ENCODE data around the gene CBFB. TPM values are rescaled to one million over a fixed set of nuclear protein-coding genes. Genes with fewer than 3 reads are reported as not detected.

CBFB gene
- total RNA-seq, 1 donor from 2014 or later = 64.5 TPM

DNA sequence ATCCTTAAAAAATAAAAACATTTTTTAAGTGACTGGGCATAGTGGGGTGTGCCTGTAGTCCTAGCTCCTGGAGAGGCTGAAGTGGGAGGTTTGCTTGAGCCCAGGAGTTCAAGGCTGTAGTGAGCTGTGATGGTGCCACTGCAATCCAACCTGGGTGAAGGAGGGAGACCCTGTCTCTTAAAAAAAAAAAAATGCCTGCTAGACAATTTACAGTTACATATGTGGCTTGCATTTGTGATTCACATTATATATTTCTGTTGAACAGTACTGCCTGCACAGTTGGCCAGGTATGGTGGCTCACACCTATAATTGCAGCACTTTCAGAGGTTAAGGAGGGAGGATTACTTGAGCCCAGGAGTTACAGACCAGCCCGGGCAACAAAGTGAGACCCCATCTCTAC lies 23.4 kb downstream of the CBFB start:
- H3K4me3 ChIP-seq (ENCODE audit: low read depth, low read length) = no peak overlapping the region
- TF ChIP-seq, protein P1, sequence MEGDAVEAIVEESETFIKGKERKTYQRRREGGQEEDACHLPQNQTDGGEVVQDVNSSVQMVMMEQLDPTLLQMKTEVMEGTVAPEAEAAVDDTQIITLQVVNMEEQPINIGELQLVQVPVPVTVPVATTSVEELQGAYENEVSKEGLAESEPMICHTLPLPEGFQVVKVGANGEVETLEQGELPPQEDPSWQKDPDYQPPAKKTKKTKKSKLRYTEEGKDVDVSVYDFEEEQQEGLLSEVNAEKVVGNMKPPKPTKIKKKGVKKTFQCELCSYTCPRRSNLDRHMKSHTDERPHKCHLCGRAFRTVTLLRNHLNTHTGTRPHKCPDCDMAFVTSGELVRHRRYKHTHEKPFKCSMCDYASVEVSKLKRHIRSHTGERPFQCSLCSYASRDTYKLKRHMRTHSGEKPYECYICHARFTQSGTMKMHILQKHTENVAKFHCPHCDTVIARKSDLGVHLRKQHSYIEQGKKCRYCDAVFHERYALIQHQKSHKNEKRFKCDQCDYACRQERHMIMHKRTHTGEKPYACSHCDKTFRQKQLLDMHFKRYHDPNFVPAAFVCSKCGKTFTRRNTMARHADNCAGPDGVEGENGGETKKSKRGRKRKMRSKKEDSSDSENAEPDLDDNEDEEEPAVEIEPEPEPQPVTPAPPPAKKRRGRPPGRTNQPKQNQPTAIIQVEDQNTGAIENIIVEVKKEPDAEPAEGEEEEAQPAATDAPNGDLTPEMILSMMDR (IDR thresholded peaks at IDR 0.05; ENCODE audit: insufficient read depth, low read length, poor library complexity, severe bottlenecking) = no peak
- DNase-seq (ENCODE audit: low read depth) = no peak
- H3K27me3 ChIP-seq (ENCODE audit: control insufficient read depth, insufficient read depth, low read length) = no peaks in the 10 kb centered on the region
- H3K36me3 ChIP-seq (ENCODE audit: control insufficient read depth, insufficient read depth, low read length) = no peaks in the 10 kb centered on the region

DNA sequence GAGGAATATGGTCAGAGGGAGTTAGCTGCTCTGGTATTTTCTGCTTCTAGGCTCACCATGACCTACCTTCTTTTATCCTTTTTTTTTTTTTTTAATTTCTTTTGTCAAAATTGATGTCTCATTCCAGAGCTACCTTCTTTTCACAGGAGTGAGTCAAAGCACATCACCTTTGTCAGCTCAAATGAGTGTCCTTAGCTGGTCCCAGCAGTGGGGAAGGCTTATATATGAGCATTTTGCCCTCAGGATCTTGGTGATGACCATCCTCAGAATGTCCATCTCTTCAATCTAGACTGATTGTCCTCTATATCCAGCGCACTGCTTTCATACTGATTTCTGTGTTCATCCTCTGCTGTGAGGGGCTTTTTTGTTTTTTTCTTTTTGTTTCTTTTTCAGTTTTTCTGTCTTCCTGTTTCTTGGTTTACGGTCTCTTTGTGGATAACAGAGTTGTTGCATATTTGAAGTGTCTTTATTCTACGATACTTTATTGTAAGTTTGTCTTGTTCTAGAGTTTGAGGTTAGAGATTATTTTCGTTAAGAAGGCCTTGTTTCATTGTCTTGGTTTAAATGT lies 24.9 kb downstream of the CBFB start:
- TF ChIP-seq, protein P1 (IDR thresholded peaks at IDR 0.05; ENCODE audit: insufficient read depth, low read length, poor library complexity, severe bottlenecking) = no peak
- Histone ChIP-seq H3K4me3 (ENCODE audit: low read depth, low read length) (no peak overlapping the region), H3K36me3 (ENCODE audit: control insufficient read depth, insufficient read depth, low read length) (no peaks in the 10 kb centered on the region), H3K27me3 (ENCODE audit: control insufficient read depth, insufficient read depth, low read length) (no peaks in the 10 kb centered on the region)
- DNase-seq (ENCODE audit: low read depth) = no peak

DNA sequence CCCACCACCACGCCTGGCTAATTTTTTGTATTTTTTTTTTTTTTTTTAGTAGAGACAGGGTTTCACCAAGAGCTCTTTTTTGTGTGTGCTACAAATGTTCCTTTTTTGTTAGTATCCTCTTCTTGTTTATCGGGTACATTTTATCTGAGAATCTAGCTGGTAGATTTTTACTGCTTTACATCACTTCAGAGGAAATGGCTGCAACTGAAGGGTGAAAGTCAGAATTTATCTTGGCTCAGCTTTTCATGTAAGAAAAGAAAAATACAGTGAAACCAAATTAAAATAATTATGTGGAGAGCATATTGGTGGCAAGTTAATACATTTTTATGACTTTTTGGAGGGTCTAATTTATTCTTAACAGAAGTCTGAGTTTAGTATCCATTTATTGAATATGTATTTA lies 26.0 kb downstream of the CBFB start:
- no peak for DNase-seq (ENCODE audit: low read depth)
- Histone ChIP-seq H3K36me3 (ENCODE audit: control insufficient read depth, insufficient read depth, low read length) (no peaks in the 10 kb centered on the region), H3K27me3 (ENCODE audit: control insufficient read depth, insufficient read depth, low read length) (no peaks in the 10 kb centered on the region), H3K4me3 (ENCODE audit: low read depth, low read length) (no peak overlapping the region)
- TF ChIP-seq, protein P1 (IDR thresholded peaks at IDR 0.05; ENCODE audit: insufficient read depth, low read length, poor library complexity, severe bottlenecking) = no peak

DNA sequence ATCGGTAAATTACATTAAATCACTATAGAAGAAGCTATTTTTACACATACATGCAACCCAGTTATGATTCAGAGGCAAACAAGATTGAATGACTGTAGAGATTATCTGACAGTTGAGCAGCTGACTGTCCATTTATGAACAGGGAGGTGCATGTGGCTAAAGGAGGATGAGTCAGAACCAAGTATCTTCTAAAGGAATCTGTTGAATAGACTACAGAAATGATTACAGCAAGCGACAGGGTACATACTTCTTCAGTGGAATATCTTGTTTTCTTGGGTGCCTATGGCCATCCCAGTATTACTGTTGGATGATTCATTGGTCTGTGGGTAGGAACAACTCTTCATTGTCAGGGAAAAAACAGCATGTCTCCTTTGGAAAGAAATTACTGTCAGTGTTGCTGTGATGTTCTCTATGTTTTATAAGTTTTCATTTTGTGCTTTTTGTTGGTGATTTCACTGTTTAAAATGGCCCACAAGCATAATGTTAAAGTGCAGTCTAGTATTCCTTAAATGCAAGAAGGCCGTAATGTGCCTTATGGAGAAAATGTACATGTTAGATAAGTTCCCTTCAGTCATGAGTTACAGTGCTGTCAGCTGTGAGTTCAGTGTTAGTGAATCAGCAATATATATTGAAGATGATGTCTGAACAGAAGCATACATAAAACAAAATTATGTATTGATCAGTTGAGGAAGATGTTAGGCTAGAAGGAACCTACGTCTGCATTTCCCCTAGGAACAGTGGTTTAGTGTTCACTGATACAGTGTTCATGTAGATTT lies 27.0 kb downstream of the CBFB start:
- no peaks in the 10 kb centered on the region for H3K27me3 ChIP-seq (ENCODE audit: control insufficient read depth, insufficient read depth, low read length)
- TF ChIP-seq, protein P1 (IDR thresholded peaks at IDR 0.05; ENCODE audit: insufficient read depth, low read length, poor library complexity, severe bottlenecking) = no peak
- H3K4me3 ChIP-seq (ENCODE audit: low read depth, low read length) = no peak overlapping the region
- DNase-seq (ENCODE audit: low read depth) = peak; percentile 82
- H3K36me3 ChIP-seq (ENCODE audit: control insufficient read depth, insufficient read depth, low read length) = no peaks in the 10 kb centered on the region

DNA sequence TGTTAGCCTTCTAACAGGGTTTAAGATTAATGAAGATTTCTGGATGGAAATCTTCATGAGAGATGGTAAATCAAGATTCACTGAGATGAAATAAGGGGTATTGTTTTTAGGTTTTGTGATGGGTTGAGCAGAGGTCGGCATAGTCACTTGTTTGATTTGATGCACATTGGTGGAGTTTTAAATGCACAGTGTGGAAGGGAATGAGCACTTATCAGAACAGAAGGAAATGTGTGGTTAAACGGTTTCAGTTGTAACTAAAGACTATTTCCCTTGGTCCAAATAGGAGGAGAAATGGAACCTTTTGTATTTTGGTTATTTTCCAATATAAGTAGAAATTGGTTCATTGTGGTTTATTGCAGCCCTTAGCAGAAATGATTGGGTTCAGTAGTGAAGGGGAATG lies 34.1 kb downstream of the CBFB start:
- no peak overlapping the region for H3K4me3 ChIP-seq (ENCODE audit: low read depth, low read length)
- H3K27me3 ChIP-seq (ENCODE audit: control insufficient read depth, insufficient read depth, low read length) = no peaks in the 10 kb centered on the region
- DNase-seq (ENCODE audit: low read depth) = no peak
- TF ChIP-seq, protein P1 (IDR thresholded peaks at IDR 0.05; ENCODE audit: insufficient read depth, low read length, poor library complexity, severe bottlenecking) = no peak
- peaks cover 1% of the 10 kb centered on the region for H3K36me3 ChIP-seq (ENCODE audit: control insufficient read depth, insufficient read depth, low read length)

Data from kidney epithelial cell (primary cell).